NT2/D1 (cell line): Measurements from ENCODE around the gene ZNF48.

Experiments used
- SUZ12 ChIP-seq: IDR thresholded peaks from 2 replicates; pipeline ENCODE4 v1.6.1; 2011; ENCODE audit not compliant: insufficient read length, insufficient read depth; ENCODE audit errors: extremely low read depth
- ZNF274 ChIP-seq: IDR thresholded peaks from 2 replicates; pipeline ENCODE4 v1.6.1; 2011; ENCODE audit warnings: mild to moderate bottlenecking, low read depth, low read length

DNA sequence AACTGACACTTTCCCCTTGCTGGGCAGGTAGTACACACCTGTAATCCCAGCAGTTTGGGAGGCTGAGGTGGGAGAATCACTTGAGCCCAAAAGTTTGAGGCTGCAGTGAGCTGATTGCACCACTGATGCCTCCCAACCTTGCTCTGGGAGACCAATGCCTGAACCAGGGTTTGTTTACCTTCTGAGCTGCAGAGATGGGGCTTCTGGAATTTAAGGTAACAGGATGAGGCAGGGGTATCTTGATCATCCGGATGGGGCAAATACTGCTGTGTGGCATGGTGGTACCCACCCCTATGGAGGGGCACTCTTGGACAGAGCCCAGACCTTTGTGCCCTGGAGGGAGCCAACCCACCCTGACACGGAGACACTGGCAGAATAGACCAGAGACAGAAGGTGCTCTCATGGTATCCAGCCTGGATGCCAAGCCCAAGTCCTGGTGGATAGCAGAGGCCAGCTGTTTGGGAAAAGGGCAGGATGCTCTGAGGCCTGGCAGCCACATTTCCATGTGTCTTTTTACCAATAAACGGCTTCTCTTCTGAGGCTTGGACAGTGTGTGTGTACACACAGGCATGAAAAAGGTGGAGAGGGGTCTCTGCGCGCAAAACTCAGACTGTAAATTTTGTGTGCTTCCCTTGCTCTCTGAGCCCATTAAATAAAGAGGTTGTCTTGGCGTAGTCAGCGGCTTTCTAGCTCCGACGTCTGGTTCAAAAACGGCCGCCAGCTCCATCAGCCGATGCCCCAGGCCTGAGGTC lies 4.4 kb downstream of the ZNF48 start:
- TF ChIP-seq SUZ12 (no peak), ZNF274 (no peak)
